ENCODE results near the gene OTOG. TPM values are rescaled to one million over a fixed set of nuclear protein-coding genes. Genes with fewer than 3 reads are reported as not detected.

Gene OTOG
- total RNA-seq, 1 donor from 2014 or later: not detected

DNA sequence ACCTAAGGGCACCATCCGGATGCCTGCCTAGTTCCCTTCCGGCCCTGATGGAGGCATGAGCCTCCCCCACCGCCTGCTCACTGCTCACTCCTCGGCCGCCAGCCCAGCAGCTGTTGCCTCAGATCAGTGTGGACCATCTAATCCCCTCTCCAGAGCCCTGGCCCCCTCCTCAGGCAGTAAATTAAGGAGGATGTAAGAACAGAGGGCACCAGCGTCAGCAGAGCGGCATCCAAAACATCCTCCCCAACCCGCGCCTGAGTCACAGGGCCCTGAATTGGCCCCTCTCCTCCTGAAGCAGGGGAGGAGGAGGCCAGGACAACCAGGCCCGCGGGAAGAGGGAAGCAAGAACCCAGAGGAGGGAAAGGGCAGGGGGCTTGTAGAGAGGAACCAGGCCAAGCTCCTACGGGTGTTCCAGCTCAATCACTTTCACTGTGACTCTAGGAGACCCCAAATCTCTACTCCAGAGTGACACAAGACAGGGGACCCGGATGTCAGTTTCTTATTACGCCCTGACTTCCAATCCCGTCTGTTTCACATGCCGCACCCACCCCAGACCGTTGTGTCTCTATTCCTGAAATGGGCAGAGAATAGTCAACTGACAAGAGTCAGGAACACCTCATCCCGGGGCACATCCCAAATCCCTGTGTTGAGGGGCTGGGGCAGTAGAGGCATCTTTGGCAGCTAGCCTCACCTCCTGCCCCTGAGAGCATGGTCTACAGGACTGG, 141.0 kb downstream of the OTOG start:
- peaks cover 8% of the 10 kb centered on the region for H3K27me3 ChIP-seq (ENCODE audit: control insufficient read depth, insufficient read depth, low read length)
- no peak overlapping the region for H3K4me3 ChIP-seq (ENCODE audit: low read depth, low read length)
- TF ChIP-seq, protein P1, sequence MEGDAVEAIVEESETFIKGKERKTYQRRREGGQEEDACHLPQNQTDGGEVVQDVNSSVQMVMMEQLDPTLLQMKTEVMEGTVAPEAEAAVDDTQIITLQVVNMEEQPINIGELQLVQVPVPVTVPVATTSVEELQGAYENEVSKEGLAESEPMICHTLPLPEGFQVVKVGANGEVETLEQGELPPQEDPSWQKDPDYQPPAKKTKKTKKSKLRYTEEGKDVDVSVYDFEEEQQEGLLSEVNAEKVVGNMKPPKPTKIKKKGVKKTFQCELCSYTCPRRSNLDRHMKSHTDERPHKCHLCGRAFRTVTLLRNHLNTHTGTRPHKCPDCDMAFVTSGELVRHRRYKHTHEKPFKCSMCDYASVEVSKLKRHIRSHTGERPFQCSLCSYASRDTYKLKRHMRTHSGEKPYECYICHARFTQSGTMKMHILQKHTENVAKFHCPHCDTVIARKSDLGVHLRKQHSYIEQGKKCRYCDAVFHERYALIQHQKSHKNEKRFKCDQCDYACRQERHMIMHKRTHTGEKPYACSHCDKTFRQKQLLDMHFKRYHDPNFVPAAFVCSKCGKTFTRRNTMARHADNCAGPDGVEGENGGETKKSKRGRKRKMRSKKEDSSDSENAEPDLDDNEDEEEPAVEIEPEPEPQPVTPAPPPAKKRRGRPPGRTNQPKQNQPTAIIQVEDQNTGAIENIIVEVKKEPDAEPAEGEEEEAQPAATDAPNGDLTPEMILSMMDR (IDR thresholded peaks at IDR 0.05; ENCODE audit: insufficient read depth, low read length, poor library complexity, severe bottlenecking): no peak
- DNase-seq (ENCODE audit: low read depth): no peak
- H3K36me3 ChIP-seq (ENCODE audit: control insufficient read depth, insufficient read depth, low read length): no peaks in the 10 kb centered on the region

DNA sequence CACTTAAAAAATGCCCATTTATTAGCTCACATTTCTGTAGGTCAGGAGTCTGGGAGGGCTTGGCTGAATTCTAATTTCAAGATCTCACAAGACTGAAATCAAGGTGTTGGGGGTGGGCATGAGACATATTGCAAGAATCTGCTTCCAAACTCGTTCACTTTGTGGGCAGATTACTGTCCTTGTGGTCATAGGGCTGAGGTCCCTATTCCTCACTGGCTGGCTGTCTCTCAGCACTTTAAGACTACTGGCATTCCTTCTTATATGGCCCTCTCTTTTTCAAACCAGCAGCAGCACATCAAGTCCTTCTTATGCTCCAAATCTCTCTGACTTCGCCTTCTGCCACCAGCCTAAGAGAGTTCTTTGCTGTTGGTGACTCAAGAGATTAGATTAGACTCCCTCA, 144.5 kb downstream of the OTOG start:
- no peak for DNase-seq (ENCODE audit: low read depth)
- Histone ChIP-seq H3K36me3 (ENCODE audit: control insufficient read depth, insufficient read depth, low read length) (no peaks in the 10 kb centered on the region), H3K4me3 (ENCODE audit: low read depth, low read length) (no peak overlapping the region), H3K27me3 (ENCODE audit: control insufficient read depth, insufficient read depth, low read length) (peaks cover 31% of the 10 kb centered on the region)
- TF ChIP-seq, protein P1 (IDR thresholded peaks at IDR 0.05; ENCODE audit: insufficient read depth, low read length, poor library complexity, severe bottlenecking): no peak

DNA sequence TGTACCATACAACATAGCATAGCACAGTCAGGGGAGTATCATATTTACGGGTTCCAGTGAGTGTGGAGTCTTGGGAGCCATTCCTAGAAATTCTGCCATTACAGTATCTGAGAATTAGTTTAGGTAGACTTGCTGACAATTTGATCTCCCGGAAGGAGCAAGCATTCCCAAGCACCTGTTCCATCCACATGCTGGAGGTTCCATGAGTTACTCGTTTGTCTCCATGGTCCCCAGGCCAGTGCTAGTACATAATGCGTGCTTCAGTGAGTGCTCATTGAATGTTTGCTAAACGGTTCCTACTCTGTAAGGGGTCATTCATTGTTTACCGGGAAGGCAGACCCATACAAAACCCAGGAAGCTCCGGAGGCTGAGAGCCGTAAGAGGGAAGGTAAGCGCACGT, 144.9 kb downstream of the OTOG start:
- no peaks in the 10 kb centered on the region for H3K36me3 ChIP-seq (ENCODE audit: control insufficient read depth, insufficient read depth, low read length)
- peaks cover 35% of the 10 kb centered on the region for H3K27me3 ChIP-seq (ENCODE audit: control insufficient read depth, insufficient read depth, low read length)
- no peak for DNase-seq (ENCODE audit: low read depth)
- TF ChIP-seq, protein P1 (IDR thresholded peaks at IDR 0.05; ENCODE audit: insufficient read depth, low read length, poor library complexity, severe bottlenecking): no peak
- no peak overlapping the region for H3K4me3 ChIP-seq (ENCODE audit: low read depth, low read length)

DNA sequence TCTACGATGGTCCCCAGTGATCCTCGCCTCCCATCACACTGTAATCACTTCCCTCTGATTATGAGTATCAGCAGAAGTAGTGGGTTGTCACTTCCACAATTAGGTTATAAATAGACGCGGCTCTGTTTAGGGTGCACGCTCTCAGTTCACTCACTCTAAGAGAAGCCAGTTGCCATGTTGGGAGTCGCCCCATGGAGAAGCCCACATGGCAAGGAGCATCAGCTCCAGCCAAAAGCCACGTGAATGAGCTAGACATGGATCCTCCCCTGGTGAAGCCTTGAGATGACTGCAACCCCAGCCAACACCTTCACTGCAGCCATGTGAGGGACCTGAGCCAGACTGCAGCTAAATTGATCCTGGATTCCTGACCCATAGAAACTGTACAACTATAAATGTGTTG, 145.9 kb downstream of the OTOG start:
- no peaks in the 10 kb centered on the region for H3K36me3 ChIP-seq (ENCODE audit: control insufficient read depth, insufficient read depth, low read length)
- no peak for DNase-seq (ENCODE audit: low read depth)
- TF ChIP-seq, protein P1 (IDR thresholded peaks at IDR 0.05; ENCODE audit: insufficient read depth, low read length, poor library complexity, severe bottlenecking): no peak
- H3K27me3 ChIP-seq (ENCODE audit: control insufficient read depth, insufficient read depth, low read length): peaks cover 41% of the 10 kb centered on the region
- no peak overlapping the region for H3K4me3 ChIP-seq (ENCODE audit: low read depth, low read length)

DNA sequence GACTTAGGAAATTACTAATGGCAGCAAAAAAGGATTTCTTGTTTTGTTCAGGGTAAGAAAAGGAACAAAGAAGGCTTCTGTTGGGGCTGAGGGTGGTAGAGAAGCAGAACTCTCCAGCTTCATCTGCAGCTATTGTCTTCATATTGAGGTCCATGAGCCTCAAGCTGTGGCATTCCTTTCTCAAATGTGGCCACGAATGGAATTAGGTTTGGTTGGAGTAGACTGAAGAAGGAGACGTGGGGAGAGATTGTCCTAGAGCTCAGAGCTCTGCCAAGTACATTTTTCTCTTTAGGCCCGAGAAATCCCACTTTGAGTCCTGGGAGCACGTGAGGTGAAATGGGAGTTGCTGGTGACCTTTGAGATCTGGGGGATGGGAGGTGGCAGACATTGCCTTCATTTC, 146.5 kb downstream of the OTOG start:
- TF ChIP-seq, protein P1 (IDR thresholded peaks at IDR 0.05; ENCODE audit: insufficient read depth, low read length, poor library complexity, severe bottlenecking): no peak
- Histone ChIP-seq H3K36me3 (ENCODE audit: control insufficient read depth, insufficient read depth, low read length) (no peaks in the 10 kb centered on the region), H3K27me3 (ENCODE audit: control insufficient read depth, insufficient read depth, low read length) (peaks cover 41% of the 10 kb centered on the region), H3K4me3 (ENCODE audit: low read depth, low read length) (no peak overlapping the region)
- DNase-seq (ENCODE audit: low read depth): no peak

All from kidney epithelial cell (primary cell).